Bronchial epithelial cell (primary cell): ENCODE data around the gene AQP3. TPM values are rescaled to one million over a fixed set of nuclear protein-coding genes. Genes with fewer than 3 reads are reported as not detected.
A peak's percentile ranks its signal among the peaks of the same experiment; 100 is the strongest.
"Not testable (repeated sequence)": the region's sequence is repeated elsewhere in the genome, so short reads cannot be mapped to it uniquely, and the experiment has no call there.

ENCODE experiments used
- DNase-seq: peaks from one replicate; pipeline ENCODE4 v3.0.0-alpha.2; 2010; ENCODE audit warnings: low read depth
- FAIRE-seq: peaks from 2 replicates; lab custom pipeline; 2011; peaks lifted over from hg19 to GRCh38; lab: Jason Lieb, UNC
- H3K27me3 ChIP-seq: 2 replicates; pipeline ENCODE4 v1.5.1; 2011; ENCODE audit warnings: low read length; ENCODE audit not compliant: control insufficient read depth, insufficient read depth
- H3K36me3 ChIP-seq: 2 replicates; pipeline ENCODE4 v1.5.1; 2011; ENCODE audit warnings: low read length; ENCODE audit not compliant: control insufficient read depth, insufficient read depth
- H3K4me3 ChIP-seq: 2 replicates; pipeline ENCODE4 v1.5.1; 2011; ENCODE audit warnings: mild to moderate bottlenecking, low read depth, low read length, control low read depth
- total RNA-seq: library from RNA; depleted of rRNA; stranded (reverse); fragments of >200 nt; gene quantifications from 2 replicates; pipeline ENCODE4 v1.2.1, GENCODE V29; 2014
- TF ChIP-seq, protein P1 (sequence below): IDR thresholded peaks from 2 replicates; pipeline ENCODE4 v1.5.1; 2011; ENCODE audit warnings: mild to moderate bottlenecking, moderate library complexity, low read length, control low read depth, inconsistent platforms; ENCODE audit not compliant: insufficient read depth, severe bottlenecking

AQP3 gene
- total RNA-seq, 1 donor from 2014 or later = 47.7 TPM

GRCh38 chr9:33408087-33408486, 39.3 kb downstream of the AQP3 start:
- H3K36me3 ChIP-seq = no peaks in the 10 kb centered on the region
- TF ChIP-seq, protein P1, sequence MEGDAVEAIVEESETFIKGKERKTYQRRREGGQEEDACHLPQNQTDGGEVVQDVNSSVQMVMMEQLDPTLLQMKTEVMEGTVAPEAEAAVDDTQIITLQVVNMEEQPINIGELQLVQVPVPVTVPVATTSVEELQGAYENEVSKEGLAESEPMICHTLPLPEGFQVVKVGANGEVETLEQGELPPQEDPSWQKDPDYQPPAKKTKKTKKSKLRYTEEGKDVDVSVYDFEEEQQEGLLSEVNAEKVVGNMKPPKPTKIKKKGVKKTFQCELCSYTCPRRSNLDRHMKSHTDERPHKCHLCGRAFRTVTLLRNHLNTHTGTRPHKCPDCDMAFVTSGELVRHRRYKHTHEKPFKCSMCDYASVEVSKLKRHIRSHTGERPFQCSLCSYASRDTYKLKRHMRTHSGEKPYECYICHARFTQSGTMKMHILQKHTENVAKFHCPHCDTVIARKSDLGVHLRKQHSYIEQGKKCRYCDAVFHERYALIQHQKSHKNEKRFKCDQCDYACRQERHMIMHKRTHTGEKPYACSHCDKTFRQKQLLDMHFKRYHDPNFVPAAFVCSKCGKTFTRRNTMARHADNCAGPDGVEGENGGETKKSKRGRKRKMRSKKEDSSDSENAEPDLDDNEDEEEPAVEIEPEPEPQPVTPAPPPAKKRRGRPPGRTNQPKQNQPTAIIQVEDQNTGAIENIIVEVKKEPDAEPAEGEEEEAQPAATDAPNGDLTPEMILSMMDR = no peak
- H3K27me3 ChIP-seq = no peaks in the 10 kb centered on the region
- DNase-seq = peak; percentile 61
- FAIRE-seq = peak; percentile 86
- no peak overlapping the region for H3K4me3 ChIP-seq

GRCh38 chr9:33407061-33407460, 40.3 kb downstream of the AQP3 start:
- H3K4me3 ChIP-seq = no peak overlapping the region
- TF ChIP-seq, protein P1 = no peak
- no peak for DNase-seq
- H3K27me3 ChIP-seq = no peaks in the 10 kb centered on the region
- H3K36me3 ChIP-seq = no peaks in the 10 kb centered on the region
- FAIRE-seq = no peak

GRCh38 chr9:33404788-33405362, 42.5 kb downstream of the AQP3 start:
- H3K36me3 ChIP-seq = no peaks in the 10 kb centered on the region
- FAIRE-seq (no peak), DNase-seq (peak; percentile 39)
- TF ChIP-seq, protein P1 = peak; percentile 10
- H3K4me3 ChIP-seq = no peak overlapping the region
- H3K27me3 ChIP-seq = no peaks in the 10 kb centered on the region

- DNase-seq (no peak), FAIRE-seq (no peak)
- Histone ChIP-seq H3K36me3 (no peaks in the 10 kb centered on the region), H3K4me3 (no peak overlapping the region), H3K27me3 (no peaks in the 10 kb centered on the region)
- TF ChIP-seq, protein P1 = no peak
Measured at GRCh38 chr9:33403941-33404787, 43.2 kb downstream of the AQP3 start.

- H3K4me3 ChIP-seq, DNase-seq, H3K36me3 ChIP-seq, H3K27me3 ChIP-seq, FAIRE-seq: not testable (repeated sequence)
Measured at GRCh38 chr9:33402371-33402770, 45.0 kb downstream of the AQP3 start, which contains the start of gene AQP7. AQP7 (minus strand) TSS chr9:33402568; CDS start chr9:33401262, 1,306 bp downstream.

DNA sequence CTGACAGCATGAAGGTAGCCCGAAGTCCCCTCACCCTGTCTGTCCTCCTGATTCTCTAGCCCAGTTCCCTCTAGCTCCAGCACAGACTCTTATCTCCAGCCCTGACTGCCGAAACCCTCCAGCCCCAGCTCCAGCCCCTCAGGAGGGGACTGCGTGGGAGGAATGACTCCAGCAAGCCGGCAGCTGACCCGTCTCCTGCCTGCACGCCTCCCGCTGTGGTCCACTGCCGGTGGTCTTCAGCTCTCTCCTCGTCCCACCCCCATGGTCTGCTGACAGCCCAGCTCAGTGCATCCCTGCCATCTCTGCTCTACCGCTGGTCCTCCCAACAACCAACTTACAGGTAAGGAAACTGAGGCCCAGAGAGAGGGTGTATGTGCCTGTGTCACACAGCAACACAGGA, 45.6 kb downstream of the AQP3 start:
- H3K27me3 ChIP-seq, H3K4me3 ChIP-seq, FAIRE-seq, DNase-seq, H3K36me3 ChIP-seq: not testable (repeated sequence)

- DNase-seq, H3K4me3 ChIP-seq, H3K27me3 ChIP-seq, H3K36me3 ChIP-seq, FAIRE-seq: not testable (repeated sequence)
Measured at GRCh38 chr9:33399047-33399446, 48.3 kb downstream of the AQP3 start.

- not testable (repeated sequence) for DNase-seq, FAIRE-seq, H3K4me3 ChIP-seq, H3K27me3 ChIP-seq, H3K36me3 ChIP-seq
Measured at GRCh38 chr9:33397801-33398200, 49.6 kb downstream of the AQP3 start.

- H3K36me3 ChIP-seq, H3K4me3 ChIP-seq, H3K27me3 ChIP-seq, DNase-seq, FAIRE-seq: not testable (repeated sequence)
Measured at GRCh38 chr9:33395159-33395879, 52.1 kb downstream of the AQP3 start.

GRCh38 chr9:33393986-33394385, 53.4 kb downstream of the AQP3 start:
- not testable (repeated sequence) for H3K4me3 ChIP-seq, H3K27me3 ChIP-seq, DNase-seq, H3K36me3 ChIP-seq, FAIRE-seq
